Measurements from ENCODE around the gene IQSEC1.

- TF ChIP-seq REST (IDR thresholded peaks at IDR 0.05; ENCODE audit: unreplicated experiment), result no peak
- TF ChIP-seq EZH2phosphoT487 (IDR thresholded peaks at IDR 0.05; ENCODE audit: unreplicated experiment), result no peak
- peak in 1 of 2 experiments; percentile 43; a peak in 2 of 4 replicates for TF ChIP-seq CTCF (conservative IDR thresholded peaks at IDR 0.05; ENCODE audit: low read depth in 2 of 2)
- no peak for TF ChIP-seq POLR2AphosphoS5 (IDR thresholded peaks at IDR 0.05; ENCODE audit: low read depth)
- no peak for TF ChIP-seq EZH2 (IDR thresholded peaks at IDR 0.05; ENCODE audit: low read depth, unreplicated experiment)
- no peak for TF ChIP-seq JUNB (IDR thresholded peaks at IDR 0.05; ENCODE audit: unreplicated experiment)
- TF ChIP-seq ETS1 (IDR thresholded peaks at IDR 0.05), result no peak
- TF ChIP-seq NANOG (IDR thresholded peaks at IDR 0.05; ENCODE audit: borderline replicate concordance), result no peak
- TF ChIP-seq ZNF462 (CRISPR knock-in tag; IDR thresholded peaks at IDR 0.05), result no peak
- no peak for TF ChIP-seq CREB1 (CRISPR knock-in tag; IDR thresholded peaks at IDR 0.05; ENCODE audit: low read depth)
- TF ChIP-seq STAT1 (IDR thresholded peaks at IDR 0.05; ENCODE audit: unreplicated experiment), result no peak
- TF ChIP-seq ZNF331 (CRISPR knock-in tag; IDR thresholded peaks at IDR 0.05; ENCODE audit: low read depth), result no peak
- no peak for TF ChIP-seq ZNF114 (CRISPR knock-in tag; IDR thresholded peaks at IDR 0.05)
Measured at GRCh38 chr3:12922881-12923431, 150.3 kb downstream of the IQSEC1 start.
